Thymus (tissue), 11 donors: ENCODE measurements around the gene NSUN6. TPM values are rescaled to one million over a fixed set of nuclear protein-coding genes. Genes with fewer than 3 reads are reported as not detected.

ENCODE experiments used
- DNase-seq, 9 donors: peaks; one replicate each; pipeline ENCODE4 v3.0.0-alpha.2; 2013; ENCODE audit warnings: low spot score in 9 of 9, low read depth in 6 of 9, missing footprints in 1 of 9
- H3K27ac ChIP-seq, 2 donors: one replicate each; pipeline ENCODE4 v1.5.1; 2013; ENCODE audit warnings: control low read depth in 1 of 2, low read depth in 1 of 2, low read length in 1 of 2, mild to moderate bottlenecking in 1 of 2, moderate library complexity in 1 of 2
- H3K27me3 ChIP-seq, 2 donors: one replicate each; pipeline ENCODE4 v1.5.1; 2013; ENCODE audit warnings: low read length in 1 of 2; ENCODE audit not compliant: control insufficient read depth in 2 of 2, insufficient read depth in 1 of 2
- H3K36me3 ChIP-seq, 2 donors: one replicate each; pipeline ENCODE4 v1.5.1; 2013; ENCODE audit warnings: low read length in 1 of 2, mild to moderate bottlenecking in 1 of 2, moderate library complexity in 1 of 2; ENCODE audit not compliant: control insufficient read depth in 2 of 2, insufficient read depth in 2 of 2
- H3K4me1 ChIP-seq, 2 donors: one replicate each; pipeline ENCODE4 v1.5.1; 2013; ENCODE audit warnings: low read length in 2 of 2; ENCODE audit not compliant: control insufficient read depth in 2 of 2, insufficient read depth in 2 of 2
- H3K4me3 ChIP-seq, 2 donors: one replicate each; pipeline ENCODE4 v1.5.1; 2013; ENCODE audit warnings: low read length in 2 of 2, control low read depth in 1 of 2, mild to moderate bottlenecking in 1 of 2
- H3K9me3 ChIP-seq, 2 donors: one replicate each; pipeline ENCODE4 v1.5.1; 2013; ENCODE audit warnings: low read length in 1 of 2, mild to moderate bottlenecking in 1 of 2; ENCODE audit not compliant: control insufficient read depth in 2 of 2, insufficient read depth in 1 of 2
- WGBS: extraction: QIAGEN DNeasy Blood & Tissue Kit; methylation state at CpG from one replicate; pipeline ENCODE4 v1.1.7; 2013; 5-methylcytosine and 5-hydroxymethylcytosine counted together
- polyA plus RNA-seq: library from polyadenylated mRNA; stranded (reverse); fragments of 200-250 nt; gene quantifications from one replicate; pipeline ENCODE4 v1.2.3, GENCODE V29; 2013
- total RNA-seq: library from RNA; stranded (reverse); fragments of 120-200 nt; gene quantifications from one replicate; pipeline ENCODE4 v1.2.4, GENCODE V29; 2013
- donor health status: healthy.

NSUN6 gene
- total and polyA plus RNA-seq, 2 donors: 18.9 to 24.6 TPM

DNA sequence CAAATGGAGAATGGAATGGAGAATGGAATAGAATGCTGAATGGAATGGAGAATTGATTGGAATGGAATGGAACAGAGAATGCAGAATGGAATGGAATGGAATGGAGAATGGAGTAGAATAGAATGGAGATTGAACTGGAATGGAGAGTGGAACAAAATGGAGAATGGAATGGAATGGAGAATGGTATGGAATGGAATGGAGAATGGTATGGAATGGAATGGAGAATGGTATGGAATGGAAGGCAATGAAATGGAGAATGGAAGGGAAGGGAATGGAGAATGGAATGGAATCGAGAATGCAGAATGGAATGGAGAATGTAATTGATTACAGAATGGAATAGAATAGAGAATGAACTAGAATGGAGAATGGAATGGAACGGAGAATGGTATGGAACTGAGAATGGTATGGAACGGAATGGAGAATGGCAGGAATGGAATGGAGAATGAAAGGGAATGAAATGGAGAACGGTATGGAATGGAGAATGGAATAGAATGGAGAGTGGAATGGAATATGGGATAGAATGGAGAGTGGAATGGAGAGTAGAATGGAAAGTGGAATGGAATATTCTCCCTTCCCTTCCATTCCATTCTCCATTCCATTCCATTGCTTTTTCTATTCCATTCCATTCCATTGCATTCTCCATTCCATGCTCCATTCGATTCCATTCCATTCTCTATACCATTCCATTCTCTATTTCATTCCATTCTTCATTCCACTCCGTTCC, 88.2 kb downstream of the NSUN6 start:
- H3K36me3 ChIP-seq: no peaks in the 10 kb centered on the region
- no peak overlapping the region for H3K27ac ChIP-seq
- 97% methylated on average over 6 of the region's 6 CpGs for WGBS
- H3K4me3 ChIP-seq: no peak overlapping the region
- H3K4me1 ChIP-seq: no peaks in the 10 kb centered on the region
- no peaks in the 10 kb centered on the region for H3K27me3 ChIP-seq
- H3K9me3 ChIP-seq: no peaks in the 10 kb centered on the region
- DNase-seq: no peak

DNA sequence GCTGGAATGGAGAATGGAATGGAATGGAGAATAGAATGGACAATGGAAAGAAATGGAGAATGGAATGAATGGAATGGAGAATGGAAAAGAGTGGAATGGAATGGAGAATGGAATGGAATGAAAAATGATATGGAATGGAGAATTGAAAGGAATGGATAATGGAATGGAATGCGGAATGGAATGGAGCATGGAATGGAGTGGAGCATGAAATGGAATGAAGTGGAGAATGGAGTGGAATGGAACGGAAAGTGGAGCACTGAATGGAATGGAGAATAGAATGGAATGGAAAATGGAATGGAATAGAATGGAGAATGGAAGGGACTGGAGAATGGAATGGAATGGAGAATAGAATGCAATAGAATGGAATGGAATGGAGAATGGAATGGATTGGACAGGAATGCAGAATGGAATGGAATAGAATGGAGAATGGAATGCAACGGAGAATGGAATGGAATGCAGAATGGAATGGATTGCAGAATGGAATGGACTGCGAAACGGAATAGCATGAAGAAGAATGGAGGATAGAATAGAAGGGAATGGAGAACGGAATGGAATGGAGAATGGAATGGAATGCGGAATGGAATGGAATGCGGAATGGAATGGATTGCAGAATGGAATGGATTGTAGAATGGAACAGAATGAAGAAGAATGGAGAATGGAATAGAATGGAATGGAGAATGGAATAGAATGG, 89.4 kb downstream of the NSUN6 start:
- no peak for DNase-seq
- Histone ChIP-seq H3K27me3 (no peaks in the 10 kb centered on the region), H3K36me3 (no peaks in the 10 kb centered on the region), H3K4me3 (no peak overlapping the region), H3K4me1 (no peaks in the 10 kb centered on the region), H3K9me3 (no peaks in the 10 kb centered on the region), H3K27ac (no peak overlapping the region)
- WGBS: 99% methylated on average over 8 of the region's 8 CpGs

DNA sequence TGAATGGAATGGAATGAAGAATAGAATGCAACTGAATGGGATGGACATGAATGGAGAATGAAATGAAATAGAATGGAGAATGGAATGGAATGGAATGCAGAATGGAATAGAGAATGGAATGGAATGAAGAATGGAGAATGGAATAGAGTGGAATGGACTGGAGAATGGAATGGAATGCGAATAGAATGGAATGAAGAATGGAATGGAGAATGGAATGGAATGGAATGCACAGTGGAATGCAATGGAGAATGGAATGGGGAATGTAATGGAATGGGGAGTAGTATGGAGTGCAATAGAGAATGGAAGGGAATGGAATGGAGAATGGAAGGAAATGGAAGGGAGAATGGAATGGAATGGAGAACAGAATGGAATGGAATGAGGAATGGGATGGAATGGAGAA, 93.4 kb downstream of the NSUN6 start:
- Histone ChIP-seq H3K27me3 (no peaks in the 10 kb centered on the region), H3K36me3 (no peaks in the 10 kb centered on the region), H3K4me1 (no peaks in the 10 kb centered on the region), H3K27ac (no peak overlapping the region), H3K4me3 (no peak overlapping the region), H3K9me3 (no peaks in the 10 kb centered on the region)
- DNase-seq: no peak
- 100% methylated on average over 1 of the region's 1 CpG for WGBS

GRCh38 chr10:18556522-18557147, 94.8 kb downstream of the NSUN6 start:
- no peak for DNase-seq
- H3K36me3 ChIP-seq: peaks cover 0 to under 1% of the 10 kb centered on the region in 2 donors
- H3K27ac ChIP-seq: no peak overlapping the region
- no peaks in the 10 kb centered on the region for H3K9me3 ChIP-seq
- 98% methylated on average over 3 of the region's 3 CpGs for WGBS
- no peaks in the 10 kb centered on the region for H3K27me3 ChIP-seq
- no peak overlapping the region for H3K4me3 ChIP-seq
- no peaks in the 10 kb centered on the region for H3K4me1 ChIP-seq

DNA sequence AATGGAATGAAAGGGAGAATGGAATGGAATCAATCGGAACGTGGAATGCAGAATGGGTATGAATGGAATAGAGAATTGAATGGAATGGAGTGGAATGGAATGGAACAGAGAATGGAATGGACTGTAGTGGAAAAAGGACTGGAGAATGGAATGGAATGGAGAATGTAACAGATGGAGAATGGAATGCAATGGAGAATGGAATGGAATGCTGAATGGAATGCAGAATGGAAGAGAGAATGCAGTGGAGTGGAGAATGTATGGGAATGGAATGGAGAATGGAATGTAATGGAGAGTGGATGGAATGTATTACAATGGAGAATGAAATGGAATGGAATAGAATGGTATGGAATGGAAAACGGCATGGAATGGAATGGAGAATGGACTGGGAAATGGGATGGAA, 96.9 kb downstream of the NSUN6 start:
- no peak overlapping the region for H3K27ac ChIP-seq
- no peaks in the 10 kb centered on the region for H3K9me3 ChIP-seq
- over 99% methylated on average over 3 of the region's 3 CpGs for WGBS
- DNase-seq: no peak
- peaks cover 0 to 5% of the 10 kb centered on the region in 2 donors for H3K36me3 ChIP-seq
- H3K4me1 ChIP-seq: no peaks in the 10 kb centered on the region
- H3K27me3 ChIP-seq: no peaks in the 10 kb centered on the region
- H3K4me3 ChIP-seq: no peak overlapping the region

- Histone ChIP-seq H3K27me3 (no peaks in the 10 kb centered on the region), H3K36me3 (peaks cover under 1 to 7% of the 10 kb centered on the region in 2 donors), H3K4me1 (no peaks in the 10 kb centered on the region), H3K9me3 (no peaks in the 10 kb centered on the region), H3K4me3 (no peak overlapping the region), H3K27ac (no peak overlapping the region)
- 99% methylated on average over 2 of the region's 2 CpGs for WGBS
- no peak for DNase-seq
Observed at GRCh38 chr10:18551473-18551872, 99.9 kb downstream of the NSUN6 start.

DNA sequence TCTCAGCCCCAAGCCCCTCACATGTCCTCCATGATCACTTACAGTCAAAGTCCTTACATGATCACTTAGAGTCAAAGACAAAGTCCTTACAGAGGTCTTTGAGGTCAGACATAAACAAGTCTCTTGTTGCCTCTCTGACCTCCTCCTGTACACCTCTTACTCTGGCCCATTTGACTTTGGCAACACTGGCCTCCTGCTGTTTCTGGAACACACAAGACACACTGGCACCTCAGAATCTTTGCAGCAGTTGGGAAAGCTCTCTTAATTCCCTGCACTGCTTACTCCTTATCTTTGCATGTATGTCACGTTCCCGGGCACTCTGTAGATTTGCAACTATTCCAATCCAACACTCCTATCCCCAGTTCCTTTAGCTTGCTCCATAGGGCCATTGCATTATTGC, 102.3 kb downstream of the NSUN6 start:
- Histone ChIP-seq H3K27me3 (no peaks in the 10 kb centered on the region), H3K4me1 (no peaks in the 10 kb centered on the region), H3K36me3 (peaks cover 7 to 8% of the 10 kb centered on the region in 2 donors), H3K4me3 (no peak overlapping the region), H3K9me3 (no peaks in the 10 kb centered on the region), H3K27ac (no peak overlapping the region)
- no peak for DNase-seq
- WGBS: 98% methylated on average over 2 of the region's 2 CpGs

- WGBS: 98% methylated on average over 7 of the region's 7 CpGs
- peaks cover 7 to 8% of the 10 kb centered on the region in 2 donors for H3K36me3 ChIP-seq
- no peak overlapping the region for H3K27ac ChIP-seq
- DNase-seq: no peak
- no peak overlapping the region for H3K4me3 ChIP-seq
- H3K27me3 ChIP-seq: no peaks in the 10 kb centered on the region
- H3K4me1 ChIP-seq: no peaks in the 10 kb centered on the region
- no peaks in the 10 kb centered on the region for H3K9me3 ChIP-seq
Observed at GRCh38 chr10:18545621-18546305, 105.6 kb downstream of the NSUN6 start.

DNA sequence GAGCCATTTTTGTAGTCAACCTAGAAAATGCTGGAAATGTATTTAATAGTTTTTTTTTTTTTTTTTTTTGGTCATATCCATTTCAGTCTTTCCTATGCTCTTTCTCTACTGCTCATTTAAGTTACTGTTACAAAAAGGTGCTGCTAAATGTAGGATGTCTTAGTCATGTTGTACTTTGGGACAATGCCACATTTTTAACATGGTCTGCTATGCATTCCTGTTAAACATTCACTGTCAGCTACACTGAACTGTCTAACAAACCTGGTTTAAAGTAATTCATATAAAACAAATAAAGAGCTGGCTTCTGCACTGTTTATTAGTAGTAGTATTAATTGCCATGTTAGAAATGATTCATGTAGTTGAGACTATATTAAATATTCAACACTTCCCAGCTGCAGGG, 108.6 kb downstream of the NSUN6 start:
- Histone ChIP-seq H3K36me3 (peaks cover 16 to 17% of the 10 kb centered on the region in 2 donors), H3K9me3 (no peaks in the 10 kb centered on the region), H3K4me3 (no peak overlapping the region), H3K27me3 (no peaks in the 10 kb centered on the region), H3K27ac (no peak overlapping the region), H3K4me1 (no peaks in the 10 kb centered on the region)
- DNase-seq: no peak
